ENCODE measurements around the gene HOXB3.
A peak's percentile ranks its signal among the peaks of the same experiment; 100 is the strongest.

HOXB3 gene

GRCh38 chr17:48589831-48590606 is at the start of gene HOXB3:
Gene HOXB3 (minus strand): TSS chr17:48590241. CDS start chr17:48552474, 37,767 bp downstream.
- DNase-seq (ENCODE audit: low read depth in 2 of 2): no peak

- DNase-seq (ENCODE audit: low read depth in 2 of 2): no peak
Observed at GRCh38 chr17:48639136-48639535, 49.1 kb upstream of the HOXB3 start.

GRCh38 chr17:48637323-48638260 is 47.6 kb upstream of the HOXB3 start:
- no peak for DNase-seq (ENCODE audit: low read depth in 2 of 2)

- peak; percentile 70 to 85 for DNase-seq (ENCODE audit: low read depth in 2 of 2)
Observed at GRCh38 chr17:48636177-48637018, 46.4 kb upstream of the HOXB3 start.

- no peak for DNase-seq (ENCODE audit: low read depth in 2 of 2)
Observed at GRCh38 chr17:48634493-48635208, 44.6 kb upstream of the HOXB3 start.

GRCh38 chr17:48633266-48633677 is 43.2 kb upstream of the HOXB3 start:
- DNase-seq (ENCODE audit: low read depth in 2 of 2): no peak

- DNase-seq (ENCODE audit: low read depth in 2 of 2): no peak
Observed at GRCh38 chr17:48632579-48633265, 42.7 kb upstream of the HOXB3 start.

- DNase-seq (ENCODE audit: low read depth in 2 of 2): no peak
Observed at GRCh38 chr17:48631693-48632578, 41.9 kb upstream of the HOXB3 start.

- DNase-seq (ENCODE audit: low read depth in 2 of 2): no peak
Observed at GRCh38 chr17:48630925-48631692, 41.1 kb upstream of the HOXB3 start.

GRCh38 chr17:48630009-48630924 is 40.2 kb upstream of the HOXB3 start:
- no peak for DNase-seq (ENCODE audit: low read depth in 2 of 2)

GRCh38 chr17:48629411-48629759 is 39.3 kb upstream of the HOXB3 start:
- no peak for DNase-seq (ENCODE audit: low read depth in 2 of 2)

GRCh38 chr17:48628649-48629410 is 38.8 kb upstream of the HOXB3 start:
- DNase-seq (ENCODE audit: low read depth in 2 of 2): no peak

GRCh38 chr17:48627623-48628521 is 37.8 kb upstream of the HOXB3 start:
- no peak for DNase-seq (ENCODE audit: low read depth in 2 of 2)

GRCh38 chr17:48627118-48627597 is 37.1 kb upstream of the HOXB3 start:
- no peak for DNase-seq (ENCODE audit: low read depth in 2 of 2)

- no peak for DNase-seq (ENCODE audit: low read depth in 2 of 2)
Observed at GRCh38 chr17:48626245-48627117, 36.4 kb upstream of the HOXB3 start, which contains the start of gene HOXB9. Gene HOXB9 (minus strand): TSS chr17:48626358. CDS start chr17:48626269, 89 bp downstream.

Measured in activated CD4-positive, alpha-beta T cell treated with anti-CD3 and anti-CD28 coated beads for 24 hours (primary cell).